ENCODE measurements around the gene NR3C1. TPM values are rescaled to one million over a fixed set of nuclear protein-coding genes. Genes with fewer than 3 reads are reported as not detected.
A peak's percentile ranks its signal among the peaks of the same experiment; 100 is the strongest.

The NR3C1 gene
- total RNA-seq, 1 donor = 55.7 TPM

DNA sequence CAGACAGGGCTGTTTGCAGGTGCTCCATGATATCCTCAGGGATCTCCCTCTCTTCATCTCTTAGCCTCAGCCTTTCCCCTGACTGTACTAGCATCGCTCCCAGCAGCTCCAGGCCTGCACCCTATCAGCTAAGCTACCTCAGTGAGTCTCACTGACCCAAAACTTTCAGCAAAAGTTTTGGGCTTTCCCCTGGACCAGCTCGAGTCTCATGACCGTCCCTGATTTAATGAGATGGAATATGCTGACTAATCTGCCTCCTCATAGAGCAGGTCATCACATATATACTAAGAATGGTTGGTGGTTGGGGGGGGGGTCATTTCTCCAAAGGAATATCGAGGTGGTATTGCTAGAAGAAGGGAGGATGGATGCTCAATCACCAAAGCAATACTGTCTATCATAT, 151.5 kb downstream of the NR3C1 start:
- no peak for DNase-seq (ENCODE audit: low read depth)
- no peak overlapping the region for H3K4me3 ChIP-seq (ENCODE audit: low read depth, low read length)
- TF ChIP-seq, protein P1, sequence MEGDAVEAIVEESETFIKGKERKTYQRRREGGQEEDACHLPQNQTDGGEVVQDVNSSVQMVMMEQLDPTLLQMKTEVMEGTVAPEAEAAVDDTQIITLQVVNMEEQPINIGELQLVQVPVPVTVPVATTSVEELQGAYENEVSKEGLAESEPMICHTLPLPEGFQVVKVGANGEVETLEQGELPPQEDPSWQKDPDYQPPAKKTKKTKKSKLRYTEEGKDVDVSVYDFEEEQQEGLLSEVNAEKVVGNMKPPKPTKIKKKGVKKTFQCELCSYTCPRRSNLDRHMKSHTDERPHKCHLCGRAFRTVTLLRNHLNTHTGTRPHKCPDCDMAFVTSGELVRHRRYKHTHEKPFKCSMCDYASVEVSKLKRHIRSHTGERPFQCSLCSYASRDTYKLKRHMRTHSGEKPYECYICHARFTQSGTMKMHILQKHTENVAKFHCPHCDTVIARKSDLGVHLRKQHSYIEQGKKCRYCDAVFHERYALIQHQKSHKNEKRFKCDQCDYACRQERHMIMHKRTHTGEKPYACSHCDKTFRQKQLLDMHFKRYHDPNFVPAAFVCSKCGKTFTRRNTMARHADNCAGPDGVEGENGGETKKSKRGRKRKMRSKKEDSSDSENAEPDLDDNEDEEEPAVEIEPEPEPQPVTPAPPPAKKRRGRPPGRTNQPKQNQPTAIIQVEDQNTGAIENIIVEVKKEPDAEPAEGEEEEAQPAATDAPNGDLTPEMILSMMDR (IDR thresholded peaks at IDR 0.05; ENCODE audit: insufficient read depth, low read depth, low read length) = no peak

DNA sequence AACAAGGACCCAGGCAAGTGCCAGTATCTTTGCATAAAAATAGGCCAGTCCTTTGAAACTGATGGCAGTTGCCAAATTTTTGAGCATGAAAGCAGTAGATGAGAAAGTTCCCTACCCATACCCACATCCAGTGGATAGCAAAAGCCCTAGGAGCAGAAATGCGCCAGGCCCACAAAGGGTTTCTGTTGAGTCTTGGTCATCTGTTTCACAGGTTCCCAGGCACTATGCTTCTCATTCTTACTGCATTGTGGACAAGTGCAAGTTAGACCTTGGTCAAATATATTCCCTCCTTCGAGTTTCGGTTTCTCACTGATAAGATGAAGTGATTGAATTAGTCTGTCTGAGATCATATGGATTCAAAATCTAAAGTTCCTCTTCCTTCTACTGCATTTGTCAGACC, 152.3 kb downstream of the NR3C1 start:
- TF ChIP-seq, protein P1 (IDR thresholded peaks at IDR 0.05; ENCODE audit: insufficient read depth, low read depth, low read length) = no peak
- H3K4me3 ChIP-seq (ENCODE audit: low read depth, low read length) = no peak overlapping the region
- DNase-seq (ENCODE audit: low read depth) = no peak

DNA sequence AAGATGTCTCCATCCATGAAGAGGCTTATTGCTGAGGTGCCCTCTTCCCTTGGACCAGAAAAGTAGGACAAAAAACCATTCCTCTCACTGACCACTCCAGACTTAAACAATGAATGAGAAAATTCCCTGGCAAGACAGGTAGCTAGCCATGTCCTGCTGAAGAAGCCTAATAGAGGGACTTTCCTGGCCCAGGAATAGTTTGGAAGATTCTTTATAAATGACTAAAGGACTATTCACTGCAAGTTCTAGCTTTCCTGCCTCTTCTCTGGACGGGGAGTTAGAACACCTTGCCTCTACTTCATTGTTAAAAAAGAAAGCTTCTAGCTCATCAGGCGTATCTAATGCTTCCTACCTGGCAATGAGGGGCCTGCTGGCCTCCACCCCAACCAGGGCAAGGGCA, 153.6 kb downstream of the NR3C1 start:
- DNase-seq (ENCODE audit: low read depth) = no peak
- TF ChIP-seq, protein P1 (IDR thresholded peaks at IDR 0.05; ENCODE audit: insufficient read depth, low read depth, low read length) = no peak
- no peak overlapping the region for H3K4me3 ChIP-seq (ENCODE audit: low read depth, low read length)

DNA sequence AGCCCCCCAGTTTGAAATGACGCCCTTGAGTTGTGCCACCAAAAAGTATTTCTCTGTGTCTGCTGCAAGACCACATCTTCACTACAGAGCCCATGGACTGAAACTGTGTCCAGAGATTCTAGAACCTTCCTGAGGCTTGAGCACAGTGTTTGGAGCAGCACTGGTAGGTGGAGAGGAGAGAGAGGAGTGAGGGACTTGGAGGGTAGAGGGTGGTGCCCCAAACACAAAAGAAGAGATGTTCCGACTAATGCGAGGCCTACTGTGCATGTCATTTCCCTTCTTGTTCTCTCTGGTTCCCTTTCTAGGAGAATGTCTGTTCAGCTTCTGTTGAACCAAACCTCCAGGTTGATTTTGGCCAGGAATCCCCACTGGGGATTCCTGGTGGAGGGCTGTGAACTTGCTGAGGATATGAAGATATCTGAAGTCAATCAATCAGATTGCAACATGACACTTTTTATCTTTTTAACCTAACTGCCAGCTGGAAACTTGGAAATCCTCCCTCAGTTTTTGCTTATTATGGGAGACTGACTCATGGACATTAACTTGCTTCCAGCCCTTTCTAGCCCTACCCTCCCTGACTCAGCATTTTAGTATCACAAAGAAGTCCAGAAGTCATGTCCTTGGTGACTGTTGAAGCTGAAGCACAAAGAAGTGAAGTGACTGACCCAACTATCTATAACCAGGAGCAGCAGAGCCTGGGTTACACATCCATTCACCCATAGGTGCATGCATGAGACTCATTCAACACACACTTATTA, 154.5 kb downstream of the NR3C1 start:
- H3K4me3 ChIP-seq (ENCODE audit: low read depth, low read length) = no peak overlapping the region
- TF ChIP-seq, protein P1 (IDR thresholded peaks at IDR 0.05; ENCODE audit: insufficient read depth, low read depth, low read length) = no peak
- DNase-seq (ENCODE audit: low read depth) = peak; percentile 84

DNA sequence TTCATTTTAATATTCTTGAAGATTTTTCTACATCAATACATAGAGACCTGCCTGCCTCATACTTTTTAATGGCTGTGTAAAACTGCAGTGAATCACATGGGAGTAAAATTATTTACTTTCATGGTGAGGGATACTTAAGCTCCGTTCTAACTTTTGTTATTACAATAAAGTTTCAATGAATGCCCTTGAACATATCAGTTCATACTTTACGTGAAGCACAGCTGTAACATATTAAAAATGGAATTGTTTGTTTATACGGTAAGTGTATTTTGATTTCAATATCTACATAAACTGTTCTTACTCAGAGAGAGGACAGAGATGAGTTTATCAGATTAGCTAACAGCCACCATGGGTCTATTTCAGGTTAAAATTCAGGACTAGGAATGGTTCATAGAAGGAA, 155.1 kb downstream of the NR3C1 start:
- TF ChIP-seq, protein P1 (IDR thresholded peaks at IDR 0.05; ENCODE audit: insufficient read depth, low read depth, low read length) = no peak
- peak; percentile 67 for DNase-seq (ENCODE audit: low read depth)
- no peak overlapping the region for H3K4me3 ChIP-seq (ENCODE audit: low read depth, low read length)

DNA sequence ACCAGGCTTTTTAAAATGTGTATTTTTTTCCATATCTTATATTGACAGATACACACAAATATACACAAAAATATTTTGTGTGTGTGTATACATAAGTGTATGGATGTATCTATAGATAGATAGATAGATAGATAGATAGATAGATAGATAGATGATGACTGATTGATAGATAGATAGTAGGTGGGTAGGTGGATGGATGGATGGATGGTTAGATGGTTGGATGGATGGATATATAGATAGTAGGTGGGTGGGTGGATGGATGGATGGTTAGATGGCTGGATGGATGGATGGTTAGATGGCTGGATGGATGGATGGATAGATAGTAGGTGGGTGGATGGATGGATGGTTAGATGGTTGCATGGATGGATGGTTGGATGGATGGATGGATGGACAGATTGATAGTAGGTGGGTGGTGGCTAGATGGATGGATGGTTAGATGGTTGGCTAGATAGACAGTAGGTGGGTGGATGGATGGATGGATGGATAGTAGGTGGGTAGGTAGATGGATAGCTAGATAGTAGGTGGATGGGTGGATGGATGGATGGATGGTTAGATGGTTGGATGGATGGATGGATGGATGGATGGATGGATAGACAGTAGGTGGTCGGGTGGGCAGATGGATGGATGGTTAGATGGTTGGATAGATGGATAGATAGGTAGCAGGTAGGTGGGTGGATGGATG, 156.2 kb downstream of the NR3C1 start:
- no peak for DNase-seq (ENCODE audit: low read depth)
- TF ChIP-seq, protein P1 (IDR thresholded peaks at IDR 0.05; ENCODE audit: insufficient read depth, low read depth, low read length) = no peak

More for the DNA sequence above, 156.2 kb downstream of the NR3C1 start:
- no peak overlapping the region for H3K4me3 ChIP-seq (ENCODE audit: low read depth, low read length)
